ENCODE measurements around the gene TSHZ3.

Gene TSHZ3

GRCh38 chr19:31313291-31314030 lies 35.8 kb downstream of the TSHZ3 start:
- DNase-seq: no peak

GRCh38 chr19:31312677-31313244 lies 36.5 kb downstream of the TSHZ3 start:
- no peak for DNase-seq

- DNase-seq: no peak
Measured at GRCh38 chr19:31312009-31312676, 37.1 kb downstream of the TSHZ3 start.

- DNase-seq: no peak
Measured at GRCh38 chr19:31310432-31311133, 38.7 kb downstream of the TSHZ3 start.

- DNase-seq: no peak
Measured at GRCh38 chr19:31308781-31309180, 40.5 kb downstream of the TSHZ3 start.

GRCh38 chr19:31307071-31307669 lies 42.1 kb downstream of the TSHZ3 start:
- DNase-seq: no peak

GRCh38 chr19:31306006-31306753 lies 43.1 kb downstream of the TSHZ3 start:
- DNase-seq: no peak

GRCh38 chr19:31304831-31305312 lies 44.4 kb downstream of the TSHZ3 start:
- DNase-seq: no peak

- no peak for DNase-seq
Measured at GRCh38 chr19:31303262-31303815, 45.9 kb downstream of the TSHZ3 start.

GRCh38 chr19:31301306-31301980 lies 47.8 kb downstream of the TSHZ3 start:
- no peak for DNase-seq

GRCh38 chr19:31300422-31300821 lies 48.8 kb downstream of the TSHZ3 start:
- no peak for DNase-seq

- no peak for DNase-seq
Measured at GRCh38 chr19:31299665-31300064, 49.6 kb downstream of the TSHZ3 start.

- no peak for DNase-seq
Measured at GRCh38 chr19:31297991-31298390, 51.2 kb downstream of the TSHZ3 start.

GRCh38 chr19:31296741-31297390 lies 52.4 kb downstream of the TSHZ3 start:
- no peak for DNase-seq

- no peak for DNase-seq
Measured at GRCh38 chr19:31294189-31294588, 55.0 kb downstream of the TSHZ3 start.

GRCh38 chr19:31292639-31293185 lies 56.5 kb downstream of the TSHZ3 start:
- DNase-seq: no peak

- no peak for DNase-seq
Measured at GRCh38 chr19:31290931-31291590, 58.2 kb downstream of the TSHZ3 start.

- no peak for DNase-seq
Measured at GRCh38 chr19:31289976-31290375, 59.3 kb downstream of the TSHZ3 start.

GRCh38 chr19:31289381-31289880 lies 59.8 kb downstream of the TSHZ3 start:
- no peak for DNase-seq

GRCh38 chr19:31286491-31286890 lies 62.7 kb downstream of the TSHZ3 start:
- DNase-seq: no peak
